H7 (cell line): ENCODE data around the gene FGFBP1. TPM values are rescaled to one million over a fixed set of nuclear protein-coding genes. Genes with fewer than 3 reads are reported as not detected.

Experiments used
- DNase-seq: peaks from one replicate; pipeline ENCODE4 v3.0.0; 2012
- H3K27me3 ChIP-seq: 2 replicates; pipeline ENCODE4 v1.6.0; 2011; ENCODE audit warnings: mild to moderate bottlenecking, low read length; ENCODE audit not compliant: control insufficient read depth, insufficient read depth
- H3K36me3 ChIP-seq: replicated peaks from 2 replicates; pipeline ENCODE4 v1.5.1; 2011; ENCODE audit warnings: low read length; ENCODE audit not compliant: control insufficient read depth, insufficient read depth
- H3K4me3 ChIP-seq: 2 replicates; pipeline ENCODE4 v1.5.1; 2011; ENCODE audit warnings: low read depth, mild to moderate bottlenecking, control low read depth, low read length, moderate library complexity; ENCODE audit not compliant: insufficient read depth
- total RNA-seq: library from RNA; depleted of rRNA; stranded (reverse); fragments of >200 nt; shearing (Covaris generic); gene quantifications from 2 replicates; pipeline ENCODE4 v1.2.3, GENCODE V29; 2014; rRNA removed

FGFBP1 gene
- total RNA-seq, result not detected in 2 replicates

DNA sequence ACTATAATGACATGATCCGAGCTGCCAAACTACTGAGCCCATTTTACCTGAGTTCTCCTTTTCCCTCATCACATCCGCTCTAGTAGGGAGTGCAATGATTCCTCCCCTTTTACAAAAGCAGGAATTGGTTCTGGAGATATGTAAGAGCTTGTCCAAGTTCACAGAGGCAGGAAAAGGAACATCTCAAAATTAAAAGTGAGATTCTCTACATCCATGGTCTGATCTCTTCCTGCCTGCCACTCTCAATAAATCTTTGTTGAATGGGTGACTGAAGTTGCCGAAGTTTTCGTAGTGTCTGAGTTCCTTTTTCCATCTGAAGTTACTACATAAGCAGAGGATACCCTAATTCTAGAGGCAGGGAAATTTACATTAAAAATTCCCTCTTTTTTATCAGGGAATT lies at the start of gene FGFBP1:
TSS of gene FGFBP1 (minus strand) at position 101 of the 400 bp plus-strand sequence. CDS start 2,108 bp downstream, outside the sequence.
- Histone ChIP-seq H3K27me3 (no peaks in the 10 kb centered on the region), H3K4me3 (no peak within 1 kb of the TSS), H3K36me3 (no peaks in the 10 kb centered on the region)
- DNase-seq, result no peak

DNA sequence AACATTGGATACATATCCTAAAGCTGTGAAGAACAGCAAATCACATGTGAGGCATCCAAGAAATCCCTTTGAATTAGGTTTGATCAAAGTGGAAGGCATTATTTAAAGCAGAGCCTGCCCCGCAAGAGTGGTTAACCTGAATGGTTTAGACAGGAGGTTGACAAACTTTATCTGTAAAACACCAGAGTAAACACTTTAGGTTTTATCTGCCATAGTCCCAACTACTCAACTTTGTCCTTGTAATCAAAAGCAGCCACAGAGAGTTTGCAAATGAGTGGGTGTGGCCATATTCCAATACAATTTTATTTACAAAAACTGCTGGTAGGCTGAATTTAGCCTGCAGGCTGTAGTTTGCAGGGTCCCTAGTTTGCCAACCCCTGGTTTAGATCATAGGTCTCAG lies 49.7 kb upstream of the FGFBP1 start:
- DNase-seq, result no peak
- Histone ChIP-seq H3K4me3 (no peak overlapping the region), H3K27me3 (no peaks in the 10 kb centered on the region), H3K36me3 (peaks cover 51% of the 10 kb centered on the region)

DNA sequence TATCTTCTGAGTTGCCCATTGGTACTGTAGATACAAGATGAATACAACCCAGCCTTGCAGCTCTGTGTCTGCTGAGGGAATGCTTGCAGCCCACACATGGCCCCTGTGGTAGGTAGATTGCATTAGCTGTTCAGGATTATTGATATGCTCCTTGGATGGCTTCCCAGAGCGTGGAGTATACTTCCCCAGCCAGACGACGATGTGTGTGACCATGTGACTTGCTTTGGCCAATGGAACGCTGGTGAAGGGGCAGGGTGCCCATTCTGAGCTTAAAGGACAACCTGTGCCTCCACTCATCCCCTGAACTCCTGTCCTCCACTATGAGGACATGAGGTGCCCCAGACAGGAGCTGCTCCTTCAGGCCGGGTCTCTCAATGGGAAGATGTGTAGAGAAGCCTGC lies 48.4 kb upstream of the FGFBP1 start:
- DNase-seq, result no peak
- no peak overlapping the region for H3K4me3 ChIP-seq
- H3K27me3 ChIP-seq, result no peaks in the 10 kb centered on the region
- peaks cover 49% of the 10 kb centered on the region for H3K36me3 ChIP-seq

DNA sequence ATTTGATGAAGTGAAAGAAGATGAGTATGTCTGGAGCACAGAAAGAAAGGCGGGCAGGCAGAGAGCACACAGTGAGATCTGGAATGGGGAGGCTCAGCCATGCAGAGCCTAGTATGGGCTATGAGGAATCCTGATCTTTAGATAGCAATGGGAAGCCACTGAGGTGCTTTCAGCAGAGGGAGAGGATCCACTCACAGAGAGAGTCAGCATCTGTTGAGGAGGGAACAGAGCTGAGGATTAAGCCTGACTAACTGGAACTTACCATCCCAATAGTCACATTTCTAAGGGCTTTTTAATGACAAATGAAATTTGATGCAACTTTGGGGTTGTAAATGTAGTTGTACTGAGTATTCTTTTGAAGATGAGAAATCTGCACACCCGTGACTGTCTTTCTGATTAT lies 45.1 kb upstream of the FGFBP1 start:
- Histone ChIP-seq H3K27me3 (no peaks in the 10 kb centered on the region), H3K4me3 (no peak overlapping the region), H3K36me3 (peaks cover 37% of the 10 kb centered on the region)
- DNase-seq, result no peak

DNA sequence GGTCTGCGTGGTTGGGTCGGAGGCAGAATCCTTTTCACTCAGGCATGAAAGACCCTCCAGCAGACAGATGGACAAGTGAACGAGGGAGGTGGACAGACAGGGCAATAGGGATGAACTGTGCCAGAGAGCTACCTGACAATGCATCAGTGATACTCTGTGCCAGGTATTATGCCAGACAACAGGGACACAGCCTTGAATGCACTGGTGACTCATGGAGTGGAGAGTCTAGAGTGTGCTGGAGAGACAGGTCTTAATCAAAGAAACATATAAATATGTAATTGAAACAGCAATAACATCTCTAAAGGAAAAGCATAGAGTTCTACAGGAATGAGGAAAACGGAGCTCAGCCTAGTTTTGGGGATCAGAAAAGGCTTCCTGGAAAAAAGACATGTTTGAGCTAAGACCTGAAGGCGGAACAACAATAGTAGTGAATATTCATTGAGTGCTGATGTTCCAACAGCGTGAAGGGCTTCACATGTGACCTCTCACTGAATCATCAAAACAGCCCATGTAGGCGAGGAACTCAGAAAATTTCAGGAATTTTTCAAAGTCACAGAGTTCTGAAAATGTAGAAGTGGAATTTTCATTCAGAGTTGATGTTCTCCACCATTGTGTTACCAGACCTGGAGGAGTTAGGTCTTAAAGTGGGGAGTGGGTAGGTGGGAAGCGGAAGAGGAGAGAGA lies 44.4 kb upstream of the FGFBP1 start:
- Histone ChIP-seq H3K27me3 (no peaks in the 10 kb centered on the region), H3K36me3 (peaks cover 38% of the 10 kb centered on the region), H3K4me3 (no peak overlapping the region)
- no peak for DNase-seq

DNA sequence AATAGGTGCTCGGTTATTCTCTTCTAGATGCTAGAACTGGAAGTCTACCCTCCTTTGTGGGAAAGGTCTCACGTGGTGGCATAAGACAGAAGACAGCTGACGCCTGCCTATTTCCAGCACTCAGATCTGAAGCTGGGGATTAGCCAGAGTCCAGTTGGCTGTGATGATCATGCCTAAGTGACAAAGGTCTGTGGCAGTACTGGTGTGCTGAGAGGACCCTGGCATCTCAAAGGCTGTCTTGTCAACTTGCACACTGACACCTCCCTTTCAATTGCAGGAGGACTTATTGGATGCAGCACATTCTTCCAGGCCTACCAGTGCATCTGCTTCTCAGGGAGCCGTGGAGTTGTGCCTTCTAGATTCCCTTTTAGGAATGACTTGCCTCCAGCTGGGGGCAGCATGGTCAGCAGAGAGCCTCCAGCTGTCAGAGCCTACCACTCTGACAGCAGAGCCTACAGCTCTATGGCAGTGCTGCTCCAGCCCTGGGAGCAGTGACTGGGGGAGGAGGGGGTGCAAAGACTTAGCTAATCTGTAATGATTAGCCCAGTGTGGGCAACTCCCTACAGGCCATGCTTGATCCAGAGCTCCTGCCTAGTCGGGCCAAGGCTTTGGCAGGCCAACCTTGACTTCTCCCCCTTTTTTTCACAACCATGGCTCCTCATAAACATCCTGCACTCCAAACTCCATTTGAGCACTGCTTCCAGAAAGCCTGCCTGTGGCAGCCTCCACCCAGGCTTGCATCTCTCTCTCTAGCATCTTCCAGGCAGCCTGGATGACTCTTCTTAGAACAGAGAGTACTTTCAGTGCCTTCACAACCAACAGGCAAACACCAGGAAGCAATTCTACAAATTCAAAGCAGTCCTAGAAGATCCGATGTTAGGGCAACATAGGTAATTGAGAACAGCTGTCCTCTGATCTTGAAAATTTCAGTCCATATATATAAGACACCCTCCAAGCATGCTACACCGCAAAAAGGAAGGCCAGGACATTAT lies 38.2 kb upstream of the FGFBP1 start:
- peak; percentile 56 for DNase-seq
- H3K36me3 ChIP-seq, result peaks cover 5% of the 10 kb centered on the region
- H3K27me3 ChIP-seq, result no peaks in the 10 kb centered on the region
- H3K4me3 ChIP-seq, result no peak overlapping the region

DNA sequence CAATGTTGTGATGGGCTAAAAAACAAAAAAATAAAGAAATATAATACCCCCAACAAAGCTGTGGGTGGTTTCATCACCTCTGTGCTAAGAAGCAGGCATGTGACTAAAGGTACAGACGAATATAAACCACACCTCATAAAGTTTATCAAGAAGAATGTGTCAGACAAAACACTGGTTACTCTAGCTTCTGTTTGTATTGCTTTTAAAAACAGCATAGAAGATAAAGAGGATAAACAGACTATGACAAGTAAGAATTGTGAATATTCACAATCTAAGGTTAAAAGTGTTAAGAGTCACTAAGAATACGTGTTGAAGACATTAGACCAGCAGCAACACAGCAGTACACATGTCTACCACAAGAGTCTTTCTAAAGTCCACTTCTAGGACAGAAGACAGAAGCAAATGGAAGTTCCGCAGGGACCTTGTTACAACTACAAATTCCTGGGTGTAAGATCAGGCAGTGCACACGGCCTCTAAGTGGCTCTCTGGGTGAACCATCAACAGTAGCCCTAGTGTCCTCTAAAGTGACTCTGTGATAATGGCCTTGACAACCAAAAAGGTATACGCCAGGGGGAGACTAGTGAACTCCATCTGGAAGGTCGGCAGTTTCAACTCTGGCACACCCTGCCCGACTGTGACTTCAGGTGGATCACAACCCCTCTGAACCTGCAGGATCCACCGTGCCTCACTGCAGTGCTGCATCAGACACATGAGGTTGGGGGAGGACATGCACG lies 32.7 kb upstream of the FGFBP1 start:
- Histone ChIP-seq H3K4me3 (no peak overlapping the region), H3K36me3 (no peaks in the 10 kb centered on the region; the same call in 1 of the 2 replicates), H3K27me3 (no peaks in the 10 kb centered on the region)
- no peak for DNase-seq

DNA sequence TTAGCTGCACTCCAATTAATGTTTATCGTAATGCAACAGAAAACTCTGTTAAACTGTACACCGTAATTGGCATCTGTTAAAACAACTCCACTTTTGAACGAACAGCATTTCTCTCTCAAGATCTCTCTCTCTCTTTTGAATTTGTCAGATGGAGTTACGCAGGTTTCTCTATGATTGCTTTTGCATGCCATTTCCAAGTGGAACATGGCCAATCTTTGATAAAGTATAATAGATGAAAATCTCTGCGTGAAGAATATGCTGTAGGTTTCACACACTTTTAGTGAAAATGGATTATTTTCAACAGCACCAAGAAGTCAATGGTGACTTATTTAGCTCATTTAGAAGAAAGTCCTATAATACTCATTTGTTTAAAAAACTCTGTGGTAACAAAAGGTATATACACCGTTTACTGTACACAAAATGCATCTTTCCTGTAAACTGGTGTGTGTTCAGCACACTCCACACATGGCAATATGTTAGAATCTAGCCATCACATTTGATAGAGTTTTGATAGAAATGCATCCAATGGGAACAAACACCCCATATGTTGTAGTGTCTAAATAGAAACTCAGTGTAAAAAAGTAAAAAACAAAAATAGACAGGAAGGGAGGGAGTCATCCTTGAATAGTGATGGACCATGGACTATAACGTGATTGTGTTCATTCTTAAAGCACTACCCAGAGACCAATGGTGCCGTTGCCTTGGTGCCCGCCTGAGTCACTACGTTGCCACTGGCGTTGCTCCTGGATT lies 30.2 kb upstream of the FGFBP1 start:
- no peak overlapping the region for H3K4me3 ChIP-seq
- H3K27me3 ChIP-seq, result no peaks in the 10 kb centered on the region
- no peak for DNase-seq
- H3K36me3 ChIP-seq, result no peaks in the 10 kb centered on the region; the same call in 1 of the 2 replicates

DNA sequence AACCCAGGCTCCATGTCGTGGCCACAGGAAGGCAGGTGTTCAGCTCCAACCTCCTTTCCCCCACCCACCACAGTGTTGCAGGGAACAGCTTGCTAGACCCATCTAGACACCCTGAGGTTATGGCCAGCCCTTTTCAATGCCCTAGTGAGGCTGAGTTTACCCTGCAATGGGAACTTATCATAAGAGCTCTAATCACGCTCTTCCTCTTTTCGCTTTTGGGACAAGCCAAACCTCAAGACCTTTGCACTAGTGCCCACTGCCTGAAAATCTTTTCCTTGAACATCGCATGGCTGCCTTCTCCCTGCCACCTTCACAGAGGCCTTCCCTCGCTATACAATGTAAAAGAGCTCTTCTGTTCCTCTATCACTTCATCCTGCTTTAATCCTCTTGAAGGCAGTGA lies 26.8 kb upstream of the FGFBP1 start:
- DNase-seq, result no peak
- H3K4me3 ChIP-seq, result no peak overlapping the region
- H3K36me3 ChIP-seq, result no peaks in the 10 kb centered on the region; the same call in 1 of the 2 replicates
- H3K27me3 ChIP-seq, result no peaks in the 10 kb centered on the region

DNA sequence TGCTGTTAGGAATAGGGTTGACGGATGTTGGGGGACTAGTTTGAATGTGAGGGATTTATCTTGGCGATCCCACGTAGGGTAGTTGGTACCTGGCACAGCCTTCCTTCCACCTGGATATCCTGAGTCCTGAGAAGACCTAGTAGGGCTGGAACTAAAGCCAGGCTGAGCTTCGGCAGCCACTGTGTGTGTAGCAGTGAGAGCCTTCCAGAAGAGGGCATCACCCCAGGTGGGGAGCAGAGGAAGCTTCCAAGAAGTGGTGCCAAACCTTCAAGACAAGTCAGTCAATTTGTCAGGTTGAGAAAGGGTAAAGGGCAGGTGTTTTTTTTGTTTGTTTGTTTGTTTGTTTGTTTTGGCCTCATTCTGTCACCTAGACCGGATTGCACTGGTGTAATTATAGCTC lies 25.6 kb upstream of the FGFBP1 start:
- peak; percentile 57 for DNase-seq
- Histone ChIP-seq H3K4me3 (no peak overlapping the region), H3K36me3 (no peaks in the 10 kb centered on the region; the same call in 1 of the 2 replicates), H3K27me3 (no peaks in the 10 kb centered on the region)

DNA sequence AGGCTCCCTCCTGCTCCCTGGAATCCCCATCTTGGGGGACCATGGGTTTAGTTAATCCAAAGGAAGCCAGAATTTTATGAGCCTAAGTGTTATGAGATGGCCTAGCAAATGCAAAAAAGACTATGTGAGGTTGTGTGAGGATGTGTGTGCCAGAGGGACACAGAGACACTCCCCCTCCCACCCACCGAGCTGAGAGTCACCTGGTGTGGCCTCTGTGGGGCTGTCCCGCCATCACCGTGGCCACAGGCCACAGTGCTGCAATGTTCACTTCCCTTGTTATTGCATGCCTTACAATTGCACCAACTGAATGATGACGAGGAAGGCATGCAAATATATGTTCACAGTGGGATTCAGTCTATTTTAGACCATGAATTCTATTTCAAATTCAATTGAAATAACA lies 25.0 kb upstream of the FGFBP1 start:
- H3K36me3 ChIP-seq, result no peaks in the 10 kb centered on the region; the same call in 1 of the 2 replicates
- H3K4me3 ChIP-seq, result no peak overlapping the region
- H3K27me3 ChIP-seq, result no peaks in the 10 kb centered on the region
- DNase-seq, result peak; percentile 28

DNA sequence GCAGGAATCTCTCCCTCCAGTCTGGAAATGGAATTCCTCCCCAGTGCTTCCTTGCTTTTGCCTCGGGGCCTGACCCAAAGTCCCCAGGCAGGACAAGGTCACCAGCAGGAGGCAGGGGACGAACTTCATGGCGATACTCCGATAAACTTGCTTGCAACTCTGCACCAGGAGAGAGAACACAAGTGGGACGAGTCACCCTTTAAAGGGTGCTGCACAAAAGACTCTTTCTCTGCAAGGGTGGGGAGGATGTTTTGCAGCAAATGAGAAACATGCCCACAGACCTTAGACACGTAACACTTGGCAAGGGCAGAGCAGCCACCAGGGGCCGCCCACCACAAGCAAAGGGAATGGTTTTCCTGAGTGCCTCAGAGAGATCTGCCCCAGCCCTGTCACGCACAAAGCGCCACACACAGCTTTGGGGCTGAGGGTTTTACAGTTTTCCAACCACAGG lies 24.5 kb upstream of the FGFBP1 start, which contains the start of gene FGFBP2:
TSS of gene FGFBP2 (minus strand) at position 175 of the 451 bp plus-strand sequence. CDS start at position 129, 46 bp downstream.
- DNase-seq, result peak; percentile 78
- no peak within 1 kb of the TSS for H3K4me3 ChIP-seq
- H3K27me3 ChIP-seq, result no peaks in the 10 kb centered on the region
- H3K36me3 ChIP-seq, result no peaks in the 10 kb centered on the region; the same call in 1 of the 2 replicates

DNA sequence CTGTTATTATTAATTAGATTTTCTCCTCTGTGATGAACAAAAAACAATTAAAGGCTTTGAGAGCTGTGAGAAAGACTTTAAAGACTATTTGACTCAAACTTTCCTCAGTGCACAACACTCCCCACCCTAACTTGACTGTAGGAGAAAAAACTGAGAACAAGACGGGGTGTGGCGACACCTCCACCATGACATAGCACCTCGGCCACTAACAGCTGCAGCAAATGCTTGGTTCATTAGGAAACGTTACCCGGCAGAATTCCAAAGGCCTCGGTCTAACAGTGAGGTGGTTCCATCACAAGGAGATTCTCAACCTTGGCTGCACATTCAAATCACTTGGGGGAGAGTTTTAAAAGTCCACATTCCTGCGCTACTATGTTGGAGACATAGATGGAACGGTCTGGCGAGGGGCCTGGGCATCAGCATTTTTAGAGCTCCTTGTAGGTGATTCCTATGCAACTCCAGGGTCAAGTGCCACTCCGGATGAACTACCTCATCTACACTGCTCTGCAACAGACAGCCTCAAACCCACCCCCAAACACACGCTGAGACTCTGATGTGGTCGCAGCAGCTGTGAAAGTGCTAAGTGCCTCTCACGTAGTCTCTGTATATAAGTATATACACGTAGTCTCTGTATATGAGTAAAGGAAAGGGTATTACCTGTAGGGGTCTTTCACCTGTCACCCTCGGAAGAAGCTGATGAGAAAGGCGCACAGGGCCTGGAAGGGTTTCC lies 23.4 kb upstream of the FGFBP1 start:
- no peaks in the 10 kb centered on the region for H3K36me3 ChIP-seq
- no peak for DNase-seq
- H3K4me3 ChIP-seq, result no peak overlapping the region
- H3K27me3 ChIP-seq, result no peaks in the 10 kb centered on the region
